ENCODE measurements around the gene ZFAND5. TPM values are rescaled to one million over a fixed set of nuclear protein-coding genes. Genes with fewer than 3 reads are reported as not detected.

The ZFAND5 gene
- total and polyA plus RNA-seq, 10 of the 15 experiments (the other 5 are each of a cell fraction or from before 2014, with no cell fraction given) = 22.5 to 107 (median 63.3) TPM

GRCh38 chr9:72352911-72353388 lies 12.1 kb downstream of the ZFAND5 start:
- BruUV-seq (replicated peaks) = no TSS peak
- CTCF ChIA-PET = interaction anchor here (0.7 kb wide), 1 partner anchor 212 kb away, joined by 3 read pairs; no protein-coding TSS in a partner anchor
- intact Hi-C loops (cut with micrococcal nuclease; ENCODE audit: unreplicated experiment) = loop anchor here (10.0 kb wide), 1 partner anchor 318 kb away; no protein-coding TSS in a partner anchor
- H3K79me2 ChIP-seq (ENCODE audit: control insufficient read depth, insufficient read depth, low read length) = peaks cover 10% of the 10 kb centered on the region
- H3K4me3 ChIP-seq = no peak overlapping the region
- TF ChIP-seq, protein P1, sequence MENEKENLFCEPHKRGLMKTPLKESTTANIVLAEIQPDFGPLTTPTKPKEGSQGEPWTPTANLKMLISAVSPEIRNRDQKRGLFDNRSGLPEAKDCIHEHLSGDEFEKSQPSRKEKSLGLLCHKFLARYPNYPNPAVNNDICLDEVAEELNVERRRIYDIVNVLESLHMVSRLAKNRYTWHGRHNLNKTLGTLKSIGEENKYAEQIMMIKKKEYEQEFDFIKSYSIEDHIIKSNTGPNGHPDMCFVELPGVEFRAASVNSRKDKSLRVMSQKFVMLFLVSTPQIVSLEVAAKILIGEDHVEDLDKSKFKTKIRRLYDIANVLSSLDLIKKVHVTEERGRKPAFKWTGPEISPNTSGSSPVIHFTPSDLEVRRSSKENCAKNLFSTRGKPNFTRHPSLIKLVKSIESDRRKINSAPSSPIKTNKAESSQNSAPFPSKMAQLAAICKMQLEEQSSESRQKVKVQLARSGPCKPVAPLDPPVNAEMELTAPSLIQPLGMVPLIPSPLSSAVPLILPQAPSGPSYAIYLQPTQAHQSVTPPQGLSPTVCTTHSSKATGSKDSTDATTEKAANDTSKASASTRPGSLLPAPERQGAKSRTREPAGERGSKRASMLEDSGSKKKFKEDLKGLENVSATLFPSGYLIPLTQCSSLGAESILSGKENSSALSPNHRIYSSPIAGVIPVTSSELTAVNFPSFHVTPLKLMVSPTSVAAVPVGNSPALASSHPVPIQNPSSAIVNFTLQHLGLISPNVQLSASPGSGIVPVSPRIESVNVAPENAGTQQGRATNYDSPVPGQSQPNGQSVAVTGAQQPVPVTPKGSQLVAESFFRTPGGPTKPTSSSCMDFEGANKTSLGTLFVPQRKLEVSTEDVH (IDR thresholded peaks at IDR 0.05; ENCODE audit: low read depth, partially characterized antibody) = no peak
- 0 out of 2 replicates have a peak, but pooled peaks have one; percentile 39 for TF ChIP-seq POLR2A (IDR thresholded peaks at IDR 0.05; ENCODE audit: low read depth, low read length)
- TF ChIP-seq, protein P2, sequence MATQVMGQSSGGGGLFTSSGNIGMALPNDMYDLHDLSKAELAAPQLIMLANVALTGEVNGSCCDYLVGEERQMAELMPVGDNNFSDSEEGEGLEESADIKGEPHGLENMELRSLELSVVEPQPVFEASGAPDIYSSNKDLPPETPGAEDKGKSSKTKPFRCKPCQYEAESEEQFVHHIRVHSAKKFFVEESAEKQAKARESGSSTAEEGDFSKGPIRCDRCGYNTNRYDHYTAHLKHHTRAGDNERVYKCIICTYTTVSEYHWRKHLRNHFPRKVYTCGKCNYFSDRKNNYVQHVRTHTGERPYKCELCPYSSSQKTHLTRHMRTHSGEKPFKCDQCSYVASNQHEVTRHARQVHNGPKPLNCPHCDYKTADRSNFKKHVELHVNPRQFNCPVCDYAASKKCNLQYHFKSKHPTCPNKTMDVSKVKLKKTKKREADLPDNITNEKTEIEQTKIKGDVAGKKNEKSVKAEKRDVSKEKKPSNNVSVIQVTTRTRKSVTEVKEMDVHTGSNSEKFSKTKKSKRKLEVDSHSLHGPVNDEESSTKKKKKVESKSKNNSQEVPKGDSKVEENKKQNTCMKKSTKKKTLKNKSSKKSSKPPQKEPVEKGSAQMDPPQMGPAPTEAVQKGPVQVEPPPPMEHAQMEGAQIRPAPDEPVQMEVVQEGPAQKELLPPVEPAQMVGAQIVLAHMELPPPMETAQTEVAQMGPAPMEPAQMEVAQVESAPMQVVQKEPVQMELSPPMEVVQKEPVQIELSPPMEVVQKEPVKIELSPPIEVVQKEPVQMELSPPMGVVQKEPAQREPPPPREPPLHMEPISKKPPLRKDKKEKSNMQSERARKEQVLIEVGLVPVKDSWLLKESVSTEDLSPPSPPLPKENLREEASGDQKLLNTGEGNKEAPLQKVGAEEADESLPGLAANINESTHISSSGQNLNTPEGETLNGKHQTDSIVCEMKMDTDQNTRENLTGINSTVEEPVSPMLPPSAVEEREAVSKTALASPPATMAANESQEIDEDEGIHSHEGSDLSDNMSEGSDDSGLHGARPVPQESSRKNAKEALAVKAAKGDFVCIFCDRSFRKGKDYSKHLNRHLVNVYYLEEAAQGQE (IDR thresholded peaks at IDR 0.05; ENCODE audit: low read depth, low read length) = no peak
- TF ChIP-seq MEF2A (IDR thresholded peaks at IDR 0.05; ENCODE audit: insufficient read depth, low read depth, low read length) = no peak
- no peak for TF ChIP-seq RB1 (IDR thresholded peaks at IDR 0.05; ENCODE audit: borderline replicate concordance)
- no peak for TF ChIP-seq HDGF (IDR thresholded peaks at IDR 0.05)
- no peak for TF ChIP-seq DPF2 (IDR thresholded peaks at IDR 0.05)
- TF ChIP-seq SMAD1 (IDR thresholded peaks at IDR 0.05; ENCODE audit: low read depth, partially characterized antibody) = no peak
- peaks cover 2 to 18% of the 10 kb centered on the region in 2 experiments; a peak in 3 of 4 replicates for H3K36me3 ChIP-seq (ENCODE audit: control insufficient read depth in 2 of 2, insufficient read depth in 2 of 2, low read length in 1 of 2)
- no peaks in the 10 kb centered on the region for H3K9me3 ChIP-seq (replicated peaks; ENCODE audit: control insufficient read depth, insufficient read depth, low read length)
- no peak overlapping the region for H3K9ac ChIP-seq (ENCODE audit: control insufficient read depth, insufficient read depth, low read length)
- DNase-seq (ENCODE audit: low read depth, low spot score) (no peak), FAIRE-seq (no peak), ATAC-seq (peak; percentile 7; the same call in 2 of the 3 replicates)
- POLR2A ChIA-PET = interaction anchor here (0.5 kb wide), 1 partner anchor 19 kb away, joined by 4 read pairs; no protein-coding TSS in a partner anchor
- no peak overlapping the region for H2AFZ ChIP-seq (ENCODE audit: control insufficient read depth, low read depth, low read length)
- RAD21 ChIA-PET (ENCODE audit: unreplicated experiment) = interaction anchor here (1.1 kb wide), 1 partner anchor 10 kb away, joined by 4 read pairs; no protein-coding TSS in a partner anchor
- 36% methylated on average over 2 of the region's 2 CpGs for WGBS (ENCODE audit: insufficient coverage, insufficient replicate concordance, low lambda C conversion rate, missing lambda C conversion rate)
- in situ Hi-C loops (cut with MboI) = no loop called here
- H3K4me2 ChIP-seq (ENCODE audit: control insufficient read depth, insufficient read depth) = no peak overlapping the region
- SMC1A ChIA-PET (ENCODE audit: uncharacterized antibody, unreplicated experiment) = no interaction called here
- H3K4me1 ChIP-seq (ENCODE audit: control insufficient read depth, insufficient read depth, low read length) = no peaks in the 10 kb centered on the region
- H3K27ac ChIP-seq (ENCODE audit: control insufficient read depth, insufficient read depth) = no peak overlapping the region
- no peaks in the 10 kb centered on the region for H4K20me1 ChIP-seq (ENCODE audit: control insufficient read depth, insufficient read depth)
- H3K27me3 ChIP-seq (replicated peaks in 1 of 2; ENCODE audit: control insufficient read depth in 2 of 2, insufficient read depth in 2 of 2, low read length in 1 of 2) = no peaks in the 10 kb centered on the region
